ENCODE measurements around the gene SNX30. TPM values are rescaled to one million over a fixed set of nuclear protein-coding genes. Genes with fewer than 3 reads are reported as not detected.

The SNX30 gene
- total RNA-seq, 2 donors from 2014 or later, result 7.7 to 9.3 TPM

GRCh38 chr9:112905084-112905483, 154.5 kb downstream of the SNX30 start:
- no peak overlapping the region for H3K4me3 Mint-ChIP-seq
- H3K36me3 Mint-ChIP-seq (ENCODE audit: low read depth), result no peaks in the 10 kb centered on the region
- peaks cover 46% of the 10 kb centered on the region for H3K27me3 Mint-ChIP-seq
- ATAC-seq (no peak), DNase-seq (no peak)
- no peak overlapping the region for H3K27ac Mint-ChIP-seq
- no peaks in the 10 kb centered on the region for H3K9me3 ChIP-seq (ENCODE audit: control insufficient read depth, low read length, poor library complexity, severe bottlenecking)
- H3K4me1 Mint-ChIP-seq, result peaks cover 4% of the 10 kb centered on the region

GRCh38 chr9:112911736-112912135, 161.2 kb downstream of the SNX30 start:
- no peak for ATAC-seq
- H3K9me3 ChIP-seq (ENCODE audit: control insufficient read depth, low read length, poor library complexity, severe bottlenecking), result no peaks in the 10 kb centered on the region
- DNase-seq, result no peak
- Mint-ChIP-seq H3K4me1 (no peaks in the 10 kb centered on the region), H3K27me3 (peaks cover 43% of the 10 kb centered on the region), H3K4me3 (no peak overlapping the region), H3K27ac (no peak overlapping the region), H3K36me3 (ENCODE audit: low read depth) (no peaks in the 10 kb centered on the region)

- H3K4me3 Mint-ChIP-seq, result no peak overlapping the region
- no peak overlapping the region for H3K27ac Mint-ChIP-seq
- H3K4me1 Mint-ChIP-seq, result no peaks in the 10 kb centered on the region
- DNase-seq, result no peak
- no peaks in the 10 kb centered on the region for H3K9me3 ChIP-seq (ENCODE audit: control insufficient read depth, low read length, poor library complexity, severe bottlenecking)
- no peak for ATAC-seq
- peaks cover 41% of the 10 kb centered on the region for H3K27me3 Mint-ChIP-seq
- no peaks in the 10 kb centered on the region for H3K36me3 Mint-ChIP-seq (ENCODE audit: low read depth)
These were observed 162.1 kb downstream of the SNX30 start for GRCh38 chr9:112912636-112913035.

- H3K4me3 Mint-ChIP-seq, result no peak overlapping the region
- ATAC-seq (no peak), DNase-seq (no peak)
- no peak overlapping the region for H3K27ac Mint-ChIP-seq
- peaks cover 48% of the 10 kb centered on the region for H3K27me3 Mint-ChIP-seq
- H3K4me1 Mint-ChIP-seq, result no peaks in the 10 kb centered on the region
- H3K36me3 Mint-ChIP-seq (ENCODE audit: low read depth), result no peaks in the 10 kb centered on the region
- no peaks in the 10 kb centered on the region for H3K9me3 ChIP-seq (ENCODE audit: control insufficient read depth, low read length, poor library complexity, severe bottlenecking)
These were observed 162.8 kb downstream of the SNX30 start for GRCh38 chr9:112913326-112913725.

GRCh38 chr9:112914524-112914923, 164.0 kb downstream of the SNX30 start:
- DNase-seq (no peak), ATAC-seq (no peak)
- no peaks in the 10 kb centered on the region for H3K9me3 ChIP-seq (ENCODE audit: control insufficient read depth, low read length, poor library complexity, severe bottlenecking)
- peaks cover 58% of the 10 kb centered on the region for H3K27me3 Mint-ChIP-seq
- no peaks in the 10 kb centered on the region for H3K4me1 Mint-ChIP-seq
- no peak overlapping the region for H3K4me3 Mint-ChIP-seq
- no peaks in the 10 kb centered on the region for H3K36me3 Mint-ChIP-seq (ENCODE audit: low read depth)
- H3K27ac Mint-ChIP-seq, result no peak overlapping the region

- ATAC-seq (no peak), DNase-seq (no peak)
- Mint-ChIP-seq H3K27ac (no peak overlapping the region), H3K4me3 (no peak overlapping the region), H3K36me3 (ENCODE audit: low read depth) (no peaks in the 10 kb centered on the region), H3K27me3 (peaks cover 63% of the 10 kb centered on the region), H3K4me1 (peaks cover 2% of the 10 kb centered on the region)
- no peaks in the 10 kb centered on the region for H3K9me3 ChIP-seq (ENCODE audit: control insufficient read depth, low read length, poor library complexity, severe bottlenecking)
These were observed 166.8 kb downstream of the SNX30 start for GRCh38 chr9:112917047-112917986.

- H3K27ac Mint-ChIP-seq, result no peak overlapping the region
- no peak for DNase-seq
- H3K9me3 ChIP-seq (ENCODE audit: control insufficient read depth, low read length, poor library complexity, severe bottlenecking), result no peaks in the 10 kb centered on the region
- H3K36me3 Mint-ChIP-seq (ENCODE audit: low read depth), result no peaks in the 10 kb centered on the region
- peaks cover 65% of the 10 kb centered on the region for H3K27me3 Mint-ChIP-seq
- H3K4me1 Mint-ChIP-seq, result peaks cover 2% of the 10 kb centered on the region
- ATAC-seq, result no peak
- H3K4me3 Mint-ChIP-seq, result no peak overlapping the region
These were observed 167.4 kb downstream of the SNX30 start for GRCh38 chr9:112917987-112918362.

- Mint-ChIP-seq H3K27ac (no peak overlapping the region), H3K4me3 (no peak overlapping the region), H3K36me3 (ENCODE audit: low read depth) (peaks cover 2% of the 10 kb centered on the region), H3K4me1 (peaks cover 2% of the 10 kb centered on the region), H3K27me3 (peaks cover 70% of the 10 kb centered on the region)
- DNase-seq (no peak), ATAC-seq (no peak)
- H3K9me3 ChIP-seq (ENCODE audit: control insufficient read depth, low read length, poor library complexity, severe bottlenecking), result no peaks in the 10 kb centered on the region
These were observed 171.0 kb downstream of the SNX30 start for GRCh38 chr9:112921549-112921948.

Other genes starting within 250 kb of the SNX30 start
- gene INIP, start 32.6 kb upstream of the SNX30 start, total RNA-seq, result 10 to 100 TPM; 13.6 to 15.5 TPM
- under 1 TPM in 1 of 2 donors, not detected in 1; 0.47 TPM for gene SLC46A2, start 140.1 kb downstream of the SNX30 start, total RNA-seq